SK-N-SH (cell line): ENCODE measurements around the gene FGF19. TPM values are rescaled to one million over a fixed set of nuclear protein-coding genes. Genes with fewer than 3 reads are reported as not detected.

ENCODE experiments used
- CTCF ChIA-PET: fragments of 300-600, 350-600 bp; formaldehyde crosslinking; extraction: SDS; loops from one replicate; lab custom pipeline; 2021; lab: Yijun Ruan, JAX
- POLR2A ChIA-PET: fragments of 350-600 bp; sonication (Branson Sonifier 250); formaldehyde crosslinking; extraction: SDS; loops from one replicate; lab custom pipeline; 2020; ENCODE audit warnings: antibody characterized with exemption, inconsistent platforms; lab: Yijun Ruan, JAX
- DNase-seq: peaks from one replicate; pipeline ENCODE4 v3.0.0; 2012
- H2AFZ ChIP-seq: fragments of 200-600 bp; sonication (generic); 2 replicates; pipeline ENCODE4 v1.8.1; 2016; ENCODE audit warnings: antibody characterized with exemption, mild to moderate bottlenecking, low read depth
- H3F3A ChIP-seq: fragments of 200-600 bp; sonication (generic); replicated peaks from 2 replicates; pipeline ENCODE3; 2016; ENCODE audit warnings: antibody characterized with exemption, mild to moderate bottlenecking; ENCODE audit not compliant: insufficient read depth
- H3K27ac ChIP-seq, 2 experiments: fragments of 200-500 bp in 1 of 2; fragments of 200-600 bp in 1 of 2; sonication (Bioruptor generic) in 1 of 2; sonication (generic), shearing (Covaris generic) in 1 of 2; 2 replicates each; pipeline versions ENCODE4 v1.5.1 to v1.6.1; 2014 to 2016; ENCODE audit warnings: low read depth in 2 of 2, inconsistent platforms in 1 of 2, low read length in 1 of 2, mild to moderate bottlenecking in 1 of 2, mixed read lengths in 1 of 2
- H3K27me3 ChIP-seq: fragments of 200-600 bp; sonication (generic), shearing (Covaris generic); 2 replicates; pipeline ENCODE4 v1.6.1; 2016; ENCODE audit warnings: mixed run types; ENCODE audit not compliant: insufficient read depth
- H3K36me3 ChIP-seq, 2 experiments: fragments of 200-500 bp in 1 of 2; fragments of 200-600 bp in 1 of 2; sonication (Bioruptor generic) in 1 of 2; sonication (generic) in 1 of 2; replicated peaks in 1 of 2; 2 replicates each; pipeline versions ENCODE3 to v1.5.1; 2014 to 2016; ENCODE audit warnings: low read length in 1 of 2, mild to moderate bottlenecking in 1 of 2; ENCODE audit not compliant: insufficient read depth in 2 of 2, control insufficient read depth in 1 of 2
- H3K4me1 ChIP-seq, 2 experiments: fragments of 200-500 bp in 1 of 2; fragments of 200-600 bp in 1 of 2; sonication (Bioruptor generic) in 1 of 2; sonication (generic), shearing (Covaris generic) in 1 of 2; 2 replicates each; pipeline versions ENCODE4 v1.5.1 to v1.6.1; 2014 to 2016; ENCODE audit warnings: low read depth in 1 of 2, low read length in 1 of 2, mixed run types in 1 of 2; ENCODE audit not compliant: insufficient read depth in 2 of 2, control insufficient read depth in 1 of 2
- H3K4me2 ChIP-seq: fragments of 200-600 bp; sonication (generic), shearing (Covaris generic); 2 replicates; pipeline ENCODE4 v1.6.1; 2017; ENCODE audit warnings: mixed run types
- H3K4me3 ChIP-seq, 2 experiments: fragments of 200-500 bp in 1 of 2; fragments of 200-600 bp in 1 of 2; sonication (Bioruptor generic) in 1 of 2; sonication (generic), shearing (Covaris generic) in 1 of 2; 2 replicates each; pipeline versions ENCODE4 v1.5.1 to v1.8.1; 2014 to 2016; ENCODE audit warnings: low read depth in 2 of 2, inconsistent platforms in 1 of 2, low read length in 1 of 2, mild to moderate bottlenecking in 1 of 2, mixed read lengths in 1 of 2, moderate library complexity in 1 of 2
- H3K79me2 ChIP-seq: fragments of 200-600 bp; sonication (generic); 2 replicates; pipeline ENCODE4 v1.8.1; 2017; ENCODE audit warnings: mild to moderate bottlenecking; ENCODE audit not compliant: insufficient read depth
- H3K9ac ChIP-seq: fragments of 200-600 bp; sonication (generic); 2 replicates; pipeline ENCODE4 v1.6.1; 2017; ENCODE audit warnings: mixed run types
- H3K9me2 ChIP-seq: fragments of 200-600 bp; sonication (generic); 2 replicates; pipeline ENCODE4 v1.6.1; 2017; ENCODE audit warnings: mixed run types
- H3K9me3 ChIP-seq: fragments of 200-600 bp; sonication (generic); 2 replicates; pipeline ENCODE4 v1.6.1; 2017; ENCODE audit warnings: mixed run types, mild to moderate bottlenecking, moderate library complexity
- H4K20me1 ChIP-seq: fragments of 200-600 bp; sonication (generic); 2 replicates; pipeline ENCODE4 v1.6.1; 2017; ENCODE audit warnings: mild to moderate bottlenecking, mixed run types; ENCODE audit not compliant: insufficient read depth
- EZH2phosphoT487 ChIP-seq: fragments of 200-600 bp; sonication (generic); IDR thresholded peaks from 2 replicates; pipeline ENCODE4 v1.6.1; 2017; ENCODE audit warnings: low read depth, mixed run types, mild to moderate bottlenecking, antibody characterized with exemption, moderate library complexity, borderline replicate concordance
- FOSL2 ChIP-seq: IDR thresholded peaks from 2 replicates; pipeline ENCODE4 v1.4.0; 2012; ENCODE audit warnings: low read depth, mild to moderate bottlenecking, moderate library complexity, borderline replicate concordance
- FOXM1 ChIP-seq: IDR thresholded peaks from 2 replicates; pipeline ENCODE4 v1.4.0; 2012; ENCODE audit warnings: low read depth, mild to moderate bottlenecking
- GATA2 ChIP-seq: sonication (generic); formaldehyde crosslinking; IDR thresholded peaks from 2 replicates; pipeline ENCODE4 v1.5.0; 2020; ENCODE audit warnings: mild to moderate bottlenecking, missing genetic modification reagents
- JUND ChIP-seq: IDR thresholded peaks from 2 replicates; pipeline ENCODE4 v1.4.0; 2012
- MXI1 ChIP-seq: IDR thresholded peaks from 2 replicates; pipeline ENCODE4 v1.6.1; 2012; ENCODE audit warnings: mild to moderate bottlenecking, low read depth, low read length, improper control_type of control experiment
- NFIC ChIP-seq: IDR thresholded peaks from 2 replicates; pipeline ENCODE4 v1.4.0; 2012; ENCODE audit warnings: borderline replicate concordance
- POLR2AphosphoS5 ChIP-seq: IDR thresholded peaks from 2 replicates; pipeline ENCODE4 v1.6.1; 2012; ENCODE audit warnings: low read depth, low read length
- RFX5 ChIP-seq: IDR thresholded peaks from 2 replicates; pipeline ENCODE4 v1.6.1; 2012; ENCODE audit warnings: mild to moderate bottlenecking, improper control_type of control experiment, low read length
- SIN3A ChIP-seq: IDR thresholded peaks from 2 replicates; pipeline ENCODE4 v1.6.1; 2012; ENCODE audit warnings: low read depth, mild to moderate bottlenecking, low read length, moderate library complexity, borderline replicate concordance
- SMC3 ChIP-seq: IDR thresholded peaks from 2 replicates; pipeline ENCODE4 v1.6.1; 2012; ENCODE audit warnings: low read depth, low read length, improper control_type of control experiment
- TEAD4 ChIP-seq: IDR thresholded peaks from 2 replicates; pipeline ENCODE4 v1.4.0; 2012; ENCODE audit warnings: mild to moderate bottlenecking, borderline replicate concordance; ENCODE audit not compliant: insufficient read depth
- YY1 ChIP-seq: IDR thresholded peaks from 2 replicates; pipeline ENCODE4 v1.4.0; 2012; ENCODE audit warnings: low read depth, mild to moderate bottlenecking
- WGBS: methylation state at CpG from one replicate; pipeline ENCODE4 v1.1.6; 2017; ENCODE audit warnings: low lambda C conversion rate; 5-methylcytosine and 5-hydroxymethylcytosine counted together
- polyA plus RNA-seq, 3 experiments: library from polyadenylated mRNA; depleted of rRNA; stranded (reverse); fragments of >200 nt; gene quantifications; 2 replicates each; pipeline ENCODE4 v1.2.3, GENCODE V29; 2012
- TF ChIP-seq, protein P1 (sequence below): IDR thresholded peaks from 2 replicates; pipeline ENCODE4 v1.4.0; 2012; ENCODE audit warnings: low read depth, borderline replicate concordance
- TF ChIP-seq, protein P2 (sequence below): fragments of 150-350 bp; IDR thresholded peaks from 2 replicates; pipeline ENCODE4 v1.6.1; 2017; ENCODE audit warnings: antibody characterized with exemption, low read length, low read depth, borderline replicate concordance

Gene FGF19
- polyA plus RNA-seq, 1 of the 3 experiments (the other 2 are of a cell fraction): not detected

GRCh38 chr11:69692422-69692821 is 11.4 kb downstream of the FGF19 start:
- H3K36me3 ChIP-seq: no peaks in the 10 kb centered on the region
- H4K20me1 ChIP-seq: no peaks in the 10 kb centered on the region
- no peak overlapping the region for H3K4me3 ChIP-seq
- no peaks in the 10 kb centered on the region for H3K9me3 ChIP-seq
- no peak overlapping the region for H3K9ac ChIP-seq
- H3K9me2 ChIP-seq: no peaks in the 10 kb centered on the region
- peaks cover 0 to 3% of the 10 kb centered on the region in 2 experiments; a peak in 1 of 4 replicates for H3K4me1 ChIP-seq
- no peaks in the 10 kb centered on the region for H3K79me2 ChIP-seq
- ChIA-PET POLR2A (no interaction called here), CTCF (interaction anchor here (1.2 to 2.8 kb wide), 6 partner anchors 8 to 503 kb away, joined by 3 to 14 read pairs (median 6); no protein-coding TSS in a partner anchor)
- TF ChIP-seq MXI1 (no peak), FOSL2 (no peak), JUND (no peak), SIN3A (no peak), NFIC (no peak), YY1 (no peak)
- TF ChIP-seq, protein P1, sequence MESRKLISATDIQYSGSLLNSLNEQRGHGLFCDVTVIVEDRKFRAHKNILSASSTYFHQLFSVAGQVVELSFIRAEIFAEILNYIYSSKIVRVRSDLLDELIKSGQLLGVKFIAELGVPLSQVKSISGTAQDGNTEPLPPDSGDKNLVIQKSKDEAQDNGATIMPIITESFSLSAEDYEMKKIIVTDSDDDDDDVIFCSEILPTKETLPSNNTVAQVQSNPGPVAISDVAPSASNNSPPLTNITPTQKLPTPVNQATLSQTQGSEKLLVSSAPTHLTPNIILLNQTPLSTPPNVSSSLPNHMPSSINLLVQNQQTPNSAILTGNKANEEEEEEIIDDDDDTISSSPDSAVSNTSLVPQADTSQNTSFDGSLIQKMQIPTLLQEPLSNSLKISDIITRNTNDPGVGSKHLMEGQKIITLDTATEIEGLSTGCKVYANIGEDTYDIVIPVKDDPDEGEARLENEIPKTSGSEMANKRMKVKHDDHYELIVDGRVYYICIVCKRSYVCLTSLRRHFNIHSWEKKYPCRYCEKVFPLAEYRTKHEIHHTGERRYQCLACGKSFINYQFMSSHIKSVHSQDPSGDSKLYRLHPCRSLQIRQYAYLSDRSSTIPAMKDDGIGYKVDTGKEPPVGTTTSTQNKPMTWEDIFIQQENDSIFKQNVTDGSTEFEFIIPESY: no peak
- TF ChIP-seq, protein P2, sequence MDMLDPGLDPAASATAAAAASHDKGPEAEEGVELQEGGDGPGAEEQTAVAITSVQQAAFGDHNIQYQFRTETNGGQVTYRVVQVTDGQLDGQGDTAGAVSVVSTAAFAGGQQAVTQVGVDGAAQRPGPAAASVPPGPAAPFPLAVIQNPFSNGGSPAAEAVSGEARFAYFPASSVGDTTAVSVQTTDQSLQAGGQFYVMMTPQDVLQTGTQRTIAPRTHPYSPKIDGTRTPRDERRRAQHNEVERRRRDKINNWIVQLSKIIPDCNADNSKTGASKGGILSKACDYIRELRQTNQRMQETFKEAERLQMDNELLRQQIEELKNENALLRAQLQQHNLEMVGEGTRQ: no peak
- no peak overlapping the region for H3K27ac ChIP-seq
- no peaks in the 10 kb centered on the region for H3F3A ChIP-seq
- no peak overlapping the region for H2AFZ ChIP-seq
- no peak for DNase-seq
- H3K27me3 ChIP-seq: peaks cover 6% of the 10 kb centered on the region; the same call in 1 of the 2 replicates
- H3K4me2 ChIP-seq: no peak overlapping the region

GRCh38 chr11:69691463-69691862 is 12.4 kb downstream of the FGF19 start:
- H3K27ac ChIP-seq: no peak overlapping the region
- H3K9ac ChIP-seq: no peak overlapping the region
- no peaks in the 10 kb centered on the region for H3K4me1 ChIP-seq
- WGBS: 44% methylated on average over 2 of the region's 2 CpGs
- no peaks in the 10 kb centered on the region for H4K20me1 ChIP-seq
- CTCF ChIA-PET: interaction anchor here (0.6 to 2.8 kb wide), 6 partner anchors 13 to 504 kb away, joined by 3 to 14 read pairs (median 7); no protein-coding TSS in a partner anchor
- H3F3A ChIP-seq: no peaks in the 10 kb centered on the region
- POLR2A ChIA-PET: interaction anchor here (0.8 kb wide), 1 partner anchor 589 kb away, joined by 5 read pairs; no protein-coding TSS in a partner anchor
- H3K4me3 ChIP-seq: no peak overlapping the region
- peaks cover 6% of the 10 kb centered on the region; the same call in 1 of the 2 replicates for H3K27me3 ChIP-seq
- no peak overlapping the region for H2AFZ ChIP-seq
- TF ChIP-seq EZH2phosphoT487: no peak
- no peak for TF ChIP-seq TEAD4
- no peak for TF ChIP-seq SMC3
- no peak for TF ChIP-seq GATA2 (CRISPR knock-in tag)
- no peak for TF ChIP-seq RFX5
- no peak for TF ChIP-seq FOXM1
- TF ChIP-seq SIN3A: no peak
- TF ChIP-seq POLR2AphosphoS5: no peak
- H3K36me3 ChIP-seq: no peaks in the 10 kb centered on the region
- DNase-seq: no peak
- no peaks in the 10 kb centered on the region for H3K9me3 ChIP-seq
- no peaks in the 10 kb centered on the region for H3K9me2 ChIP-seq
- no peak overlapping the region for H3K4me2 ChIP-seq
- H3K79me2 ChIP-seq: no peaks in the 10 kb centered on the region
